Liver (tissue), 9 donors: ENCODE results near the gene TBRG4. TPM values are rescaled to one million over a fixed set of nuclear protein-coding genes. Genes with fewer than 3 reads are reported as not detected.

Experiments used
- DNase-seq: peaks from one replicate; pipeline ENCODE4 v3.0.0-alpha.2; 2017; ENCODE audit warnings: low spot score
- H3K27ac ChIP-seq, 2 donors: one replicate each; pipeline ENCODE4 v1.7.0; 2013; ENCODE audit warnings: inconsistent platforms in 2 of 2, low read length in 2 of 2, control low read depth in 1 of 2, low read depth in 1 of 2, mild to moderate bottlenecking in 1 of 2
- H3K27me3 ChIP-seq, 4 donors: one replicate each; pipeline versions ENCODE4 v1.6.1 to v1.7.0; 2013; ENCODE audit warnings: low read length in 3 of 4, inconsistent platforms in 1 of 4, mild to moderate bottlenecking in 1 of 4, moderate library complexity in 1 of 4; ENCODE audit not compliant: control insufficient read depth in 4 of 4, insufficient read depth in 4 of 4
- H3K36me3 ChIP-seq, 4 donors: one replicate each; pipeline versions ENCODE4 v1.6.1 to v1.7.0; 2013; ENCODE audit warnings: low read length in 3 of 4, mild to moderate bottlenecking in 3 of 4, low read depth in 1 of 4, moderate library complexity in 1 of 4; ENCODE audit not compliant: control insufficient read depth in 4 of 4, insufficient read depth in 3 of 4
- H3K4me1 ChIP-seq, 4 donors: one replicate each; pipeline versions ENCODE4 v1.6.1 to v1.7.0; 2013; ENCODE audit warnings: low read length in 3 of 4, mild to moderate bottlenecking in 3 of 4, moderate library complexity in 1 of 4; ENCODE audit not compliant: control insufficient read depth in 4 of 4, insufficient read depth in 4 of 4
- H3K4me3 ChIP-seq, 3 donors: one replicate each; pipeline versions ENCODE4 v1.6.1 to v1.7.0; 2013; ENCODE audit warnings: low read length in 3 of 3, control low read depth in 1 of 3, low read depth in 1 of 3, mild to moderate bottlenecking in 1 of 3
- H3K9ac ChIP-seq, 2 donors: one replicate each; pipeline ENCODE4 v1.7.0; 2013; ENCODE audit warnings: low read length in 2 of 2, mild to moderate bottlenecking in 2 of 2, moderate library complexity in 2 of 2, control low read depth in 1 of 2, low read depth in 1 of 2
- H3K9me3 ChIP-seq, 4 donors: one replicate each; pipeline versions ENCODE4 v1.6.1 to v1.7.0; 2013; ENCODE audit warnings: low read length in 3 of 4; ENCODE audit not compliant: control insufficient read depth in 4 of 4
- EGR1 ChIP-seq, 2 donors: IDR thresholded peaks; 2 replicates each; pipeline ENCODE4 v1.6.1; 2016 to 2018; ENCODE audit warnings: antibody characterized with exemption in 2 of 2, low read depth in 2 of 2
- FOXA1 ChIP-seq: IDR thresholded peaks from 2 replicates; pipeline ENCODE4 v1.6.1; 2016; ENCODE audit warnings: antibody characterized with exemption
- FOXA2 ChIP-seq: IDR thresholded peaks from 2 replicates; pipeline ENCODE4 v1.6.1; 2016; ENCODE audit warnings: antibody characterized with exemption
- GABPA ChIP-seq, 2 donors: IDR thresholded peaks in 1 of 2; conservative IDR thresholded peaks in 1 of 2; 2 replicates each; pipeline ENCODE4 v1.6.1; 2016; ENCODE audit warnings: antibody characterized with exemption in 2 of 2, mild to moderate bottlenecking in 1 of 2, moderate library complexity in 1 of 2
- HNF4G ChIP-seq: IDR thresholded peaks from 2 replicates; pipeline ENCODE4 v1.6.1; 2016; ENCODE audit warnings: antibody characterized with exemption
- JUND ChIP-seq, 2 donors: IDR thresholded peaks; 2 replicates each; pipeline ENCODE4 v1.6.1; 2016; ENCODE audit warnings: antibody characterized with exemption in 2 of 2
- RAD21 ChIP-seq, 2 donors: IDR thresholded peaks; 2 replicates each; pipeline ENCODE4 v1.6.1; 2016; ENCODE audit warnings: antibody characterized with exemption in 2 of 2, mild to moderate bottlenecking in 2 of 2
- RXRA ChIP-seq, 2 donors: IDR thresholded peaks; 2 replicates each; pipeline ENCODE4 v1.6.1; 2017 to 2018; ENCODE audit warnings: antibody characterized with exemption in 2 of 2, mild to moderate bottlenecking in 1 of 2
- SP1 ChIP-seq: IDR thresholded peaks from 2 replicates; pipeline ENCODE4 v1.6.1; 2018; ENCODE audit warnings: antibody characterized with exemption, mild to moderate bottlenecking
- TAF1 ChIP-seq: conservative IDR thresholded peaks from 2 replicates; pipeline ENCODE4 v1.6.1; 2016; ENCODE audit warnings: antibody characterized with exemption, mild to moderate bottlenecking
- YY1 ChIP-seq: IDR thresholded peaks from 2 replicates; pipeline ENCODE4 v1.6.1; 2016; ENCODE audit warnings: antibody characterized with exemption, mild to moderate bottlenecking
- WGBS: extraction: QIAGEN DNeasy Blood & Tissue Kit; methylation state at CpG from one replicate; pipeline ENCODE4 v1.1.7; 2013; 5-methylcytosine and 5-hydroxymethylcytosine counted together
- polyA plus RNA-seq, 2 donors: library from polyadenylated mRNA; stranded (reverse) in 1 of 2; unstranded in 1 of 2; fragments of 200-250 nt in 1 of 2; fragments of >200 nt in 1 of 2; fragmentation: Nextera tagmentation in 1 of 2; extraction: Ambion mirVana in 1 of 2; gene quantifications; one replicate each; pipeline versions ENCODE4 v1.2.1 to v1.2.3, GENCODE V29; 2013 to 2015
- total RNA-seq, 2 donors: library from RNA; depleted of rRNA; stranded (reverse); fragments of >200 nt; gene quantifications; one replicate each; pipeline ENCODE4 v1.2.3, GENCODE V29; 2014
- TF ChIP-seq, protein P1 (sequence below): IDR thresholded peaks from 2 replicates; pipeline ENCODE4 v1.6.1; 2016; ENCODE audit warnings: antibody characterized with exemption, mild to moderate bottlenecking
- TF ChIP-seq, protein P2 (sequence below): IDR thresholded peaks from 2 replicates; pipeline ENCODE4 v1.6.1; 2016; ENCODE audit warnings: antibody characterized with exemption
- TF ChIP-seq, protein P3 (sequence below): IDR thresholded peaks from 2 replicates; pipeline ENCODE4 v1.6.1; 2016; ENCODE audit warnings: antibody characterized with exemption
- donor health status: healthy.
- donor health status: healthy.
- donor health status: healthy.
- donor health status: healthy.
- donor health status: healthy.

The TBRG4 gene
- total and polyA plus RNA-seq, 4 donors: 30.3 to 47.6 (median 38.2) TPM

DNA sequence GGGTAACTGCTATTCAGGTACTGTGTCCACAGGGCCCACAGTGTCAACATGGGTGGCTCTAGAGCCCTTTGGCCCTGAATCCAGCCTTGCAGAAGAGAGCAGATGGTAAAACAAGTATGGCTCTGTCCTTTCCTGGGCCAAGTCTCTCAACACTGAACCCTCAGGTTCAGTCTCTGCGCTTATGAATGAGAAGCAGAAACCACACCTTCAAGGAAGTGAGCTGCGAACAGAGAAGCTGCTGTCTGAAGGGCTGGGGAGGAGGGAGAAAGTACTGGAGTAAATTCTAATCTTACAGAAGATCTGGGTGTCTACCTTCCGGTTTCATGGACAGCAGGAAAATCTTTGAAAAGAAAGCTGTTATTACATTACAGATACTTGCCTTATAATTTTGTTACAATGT lies 4.1 kb downstream of the TBRG4 start (continued):
- TF ChIP-seq, protein P1, sequence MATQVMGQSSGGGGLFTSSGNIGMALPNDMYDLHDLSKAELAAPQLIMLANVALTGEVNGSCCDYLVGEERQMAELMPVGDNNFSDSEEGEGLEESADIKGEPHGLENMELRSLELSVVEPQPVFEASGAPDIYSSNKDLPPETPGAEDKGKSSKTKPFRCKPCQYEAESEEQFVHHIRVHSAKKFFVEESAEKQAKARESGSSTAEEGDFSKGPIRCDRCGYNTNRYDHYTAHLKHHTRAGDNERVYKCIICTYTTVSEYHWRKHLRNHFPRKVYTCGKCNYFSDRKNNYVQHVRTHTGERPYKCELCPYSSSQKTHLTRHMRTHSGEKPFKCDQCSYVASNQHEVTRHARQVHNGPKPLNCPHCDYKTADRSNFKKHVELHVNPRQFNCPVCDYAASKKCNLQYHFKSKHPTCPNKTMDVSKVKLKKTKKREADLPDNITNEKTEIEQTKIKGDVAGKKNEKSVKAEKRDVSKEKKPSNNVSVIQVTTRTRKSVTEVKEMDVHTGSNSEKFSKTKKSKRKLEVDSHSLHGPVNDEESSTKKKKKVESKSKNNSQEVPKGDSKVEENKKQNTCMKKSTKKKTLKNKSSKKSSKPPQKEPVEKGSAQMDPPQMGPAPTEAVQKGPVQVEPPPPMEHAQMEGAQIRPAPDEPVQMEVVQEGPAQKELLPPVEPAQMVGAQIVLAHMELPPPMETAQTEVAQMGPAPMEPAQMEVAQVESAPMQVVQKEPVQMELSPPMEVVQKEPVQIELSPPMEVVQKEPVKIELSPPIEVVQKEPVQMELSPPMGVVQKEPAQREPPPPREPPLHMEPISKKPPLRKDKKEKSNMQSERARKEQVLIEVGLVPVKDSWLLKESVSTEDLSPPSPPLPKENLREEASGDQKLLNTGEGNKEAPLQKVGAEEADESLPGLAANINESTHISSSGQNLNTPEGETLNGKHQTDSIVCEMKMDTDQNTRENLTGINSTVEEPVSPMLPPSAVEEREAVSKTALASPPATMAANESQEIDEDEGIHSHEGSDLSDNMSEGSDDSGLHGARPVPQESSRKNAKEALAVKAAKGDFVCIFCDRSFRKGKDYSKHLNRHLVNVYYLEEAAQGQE: no peak
- TF ChIP-seq FOXA1 (no peak), SP1 (no peak), JUND (IDR thresholded peaks at IDR 0.05) (no peak), RAD21 (IDR thresholded peaks at IDR 0.05) (no peak)
- TF ChIP-seq, protein P2, sequence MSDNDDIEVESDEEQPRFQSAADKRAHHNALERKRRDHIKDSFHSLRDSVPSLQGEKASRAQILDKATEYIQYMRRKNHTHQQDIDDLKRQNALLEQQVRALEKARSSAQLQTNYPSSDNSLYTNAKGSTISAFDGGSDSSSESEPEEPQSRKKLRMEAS: no peak

DNA sequence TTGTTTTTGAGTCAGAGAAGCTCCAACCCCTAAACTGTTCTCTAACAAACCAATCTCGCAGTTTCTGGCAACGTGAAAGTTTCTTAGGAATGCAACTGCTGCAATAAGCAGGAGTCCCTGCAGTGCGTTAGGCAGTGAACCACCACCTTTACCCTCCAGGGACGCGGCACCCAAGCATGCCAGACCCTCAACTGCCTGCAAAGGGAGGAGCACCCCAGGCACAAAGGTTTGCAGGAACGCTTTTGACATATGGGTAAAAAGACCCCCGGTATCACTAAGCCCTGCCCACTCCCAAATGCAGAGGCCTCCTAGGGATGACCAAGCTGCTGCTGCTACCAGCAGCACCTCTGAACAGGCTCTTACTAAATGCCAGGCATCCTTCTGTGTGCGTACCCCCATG lies 4.7 kb downstream of the TBRG4 start:
- Histone ChIP-seq H3K27ac (no peak overlapping the region), H3K36me3 (peaks cover 30 to 70% (median 65%) of the 10 kb centered on the region in 4 donors), H3K4me3 (no peak overlapping the region), H3K27me3 (no peaks in the 10 kb centered on the region), H3K9ac (no peak overlapping the region), H3K4me1 (peaks cover 0 to 19% (median 12%) of the 10 kb centered on the region in 4 donors), H3K9me3 (no peaks in the 10 kb centered on the region)
- no peak for DNase-seq
- 92% methylated on average over 8 of the region's 8 CpGs for WGBS
- no peak for TF ChIP-seq TAF1

DNA sequence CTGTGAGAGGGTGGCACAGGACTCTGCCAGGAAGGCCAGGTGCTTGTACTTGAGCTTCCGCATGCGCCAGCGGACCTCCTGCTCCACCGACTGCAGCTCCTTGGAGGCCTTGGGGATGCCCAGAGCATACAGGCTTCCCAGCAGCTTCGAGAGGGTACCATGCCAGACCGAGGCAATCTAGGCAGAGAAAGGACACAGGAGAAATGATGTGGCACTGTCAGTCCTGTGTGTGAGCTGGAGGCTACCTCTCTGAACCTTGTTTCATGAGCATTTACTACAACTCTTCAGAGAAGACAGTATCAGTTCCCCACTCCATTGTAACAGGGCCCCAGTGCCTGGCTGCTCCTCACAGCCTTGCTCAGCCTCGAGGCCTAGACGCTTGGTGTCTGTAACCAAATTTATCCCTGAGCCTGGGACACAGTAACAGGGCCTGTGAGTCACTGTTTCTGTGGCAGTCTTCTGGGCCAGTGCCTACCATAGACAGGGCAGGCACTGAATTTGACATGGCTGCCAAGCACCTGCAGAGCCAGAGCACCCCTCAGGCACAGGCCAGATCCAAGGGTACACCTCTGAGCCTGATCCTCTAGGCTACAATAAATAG lies 5.8 kb downstream of the TBRG4 start:
- Histone ChIP-seq H3K27ac (no peak overlapping the region), H3K4me1 (peaks cover 0 to 19% (median 11%) of the 10 kb centered on the region in 4 donors), H3K4me3 (no peak overlapping the region), H3K9ac (no peak overlapping the region), H3K27me3 (no peaks in the 10 kb centered on the region), H3K36me3 (peaks cover 39 to 81% (median 76%) of the 10 kb centered on the region in 4 donors), H3K9me3 (no peaks in the 10 kb centered on the region)
- no peak for DNase-seq
- TF ChIP-seq GABPA (IDR thresholded peaks at IDR 0.05 in 1 of 2, conservative IDR thresholded peaks at IDR 0.05 in 1 of 2): no peak
- no peak for TF ChIP-seq YY1
- TF ChIP-seq TAF1: no peak
- no peak for TF ChIP-seq HNF4G
- no peak for TF ChIP-seq JUND (IDR thresholded peaks at IDR 0.05)
- no peak for TF ChIP-seq RXRA (IDR thresholded peaks at IDR 0.05)
- no peak for TF ChIP-seq RAD21 (IDR thresholded peaks at IDR 0.05)
- TF ChIP-seq, protein P3, sequence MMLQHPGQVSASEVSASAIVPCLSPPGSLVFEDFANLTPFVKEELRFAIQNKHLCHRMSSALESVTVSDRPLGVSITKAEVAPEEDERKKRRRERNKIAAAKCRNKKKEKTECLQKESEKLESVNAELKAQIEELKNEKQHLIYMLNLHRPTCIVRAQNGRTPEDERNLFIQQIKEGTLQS: no peak
- no peak for TF ChIP-seq FOXA1
- TF ChIP-seq EGR1 (IDR thresholded peaks at IDR 0.05; ENCODE audit: low read depth in 2 of 2): no peak
- no peak for TF ChIP-seq FOXA2
- TF ChIP-seq SP1: no peak
- 96% methylated on average over 8 of the region's 8 CpGs for WGBS
